PFSK-1 (cell line): ENCODE results near the gene ELOVL6.

Experiments
- POLR2AphosphoS5 ChIP-seq: IDR thresholded peaks from 2 replicates; pipeline ENCODE4 v1.6.1; 2012; ENCODE audit warnings: low read depth, mild to moderate bottlenecking, control low read depth, low read length, moderate library complexity
- TAF1 ChIP-seq: IDR thresholded peaks from 2 replicates; pipeline ENCODE4 v1.6.1; 2012; ENCODE audit warnings: low read length, control low read depth, borderline replicate concordance; ENCODE audit not compliant: insufficient read depth

- no peak for TF ChIP-seq POLR2AphosphoS5
- no peak for TF ChIP-seq TAF1
Measured at GRCh38 chr4:110073053-110073845, 125.2 kb downstream of the ELOVL6 start.
